ENCODE results near the gene KLHDC3. TPM values are rescaled to one million over a fixed set of nuclear protein-coding genes. Genes with fewer than 3 reads are reported as not detected.

KLHDC3 gene
- total and polyA plus RNA-seq, 2 of the 13 experiments (the other 11 are each of a cell fraction or from before 2014, with no cell fraction given): 78.3 to 91.5 TPM

- ATAC-seq (no peak), FAIRE-seq (no peak), DNase-seq (ENCODE audit: low spot score) (no peak)
- H3K4me1 ChIP-seq (ENCODE audit: insufficient read depth, low read length): peaks cover 29% of the 10 kb centered on the region
- no peak overlapping the region for H3K4me2 ChIP-seq (ENCODE audit: low read depth, low read length)
- ChIA-PET POLR2A (interaction anchor here (1.0 to 4.9 kb wide), 3 partner anchors 27 to 82 kb away, joined by 3 to 22 read pairs (median 3); partner anchors contain the start of genes CNPY3, CUL7 and PPP2R5D), CTCF (ENCODE audit: low intra/inter-chr PET ratio, low total read pairs) (no interaction called here)
- BruUV-seq (replicated peaks): no TSS peak
- intact Hi-C loops (cut with micrococcal nuclease; ENCODE audit: unreplicated experiment) (loop anchor here (5.0 kb wide), 2 partner anchors 41 to 49 kb away; partner anchors contain the start of genes CUL7 and GNMT), in situ Hi-C loops (cut with HindIII; ENCODE audit: extremely low pct_ligation_motif_present, low pct_unique_long_range_greater_than_20kb) (no loop called here)
- peaks cover 27% of the 10 kb centered on the region for H3K79me2 ChIP-seq (ENCODE audit: insufficient read depth, low read length)
- H3K27me3 ChIP-seq (ENCODE audit: control insufficient read depth in 1 of 2, insufficient read depth in 2 of 2, low read length in 2 of 2): no peaks in the 10 kb centered on the region; a peak in 1 of 5 replicates
- no peak for TF ChIP-seq HNRNPH1 (optimal IDR thresholded peaks at IDR 0.05; ENCODE audit: low read depth, low read length)
- no peak for TF ChIP-seq HOXA3 (CRISPR knock-in tag; IDR thresholded peaks at IDR 0.05)
- no peak for TF ChIP-seq TAF15 (IDR thresholded peaks at IDR 0.05; ENCODE audit: low read depth, low read length, poor library complexity, severe bottlenecking)
- TF ChIP-seq RBM22 (optimal IDR thresholded peaks at IDR 0.05; ENCODE audit: low read length): peak; percentile 56
- no peak for TF ChIP-seq PCBP2 (optimal IDR thresholded peaks at IDR 0.05; ENCODE audit: low read depth, low read length, poor library complexity, severe bottlenecking)
- no peak for TF ChIP-seq MAX (IDR thresholded peaks at IDR 0.05)
- no peak for TF ChIP-seq SCMH1 (CRISPR knock-in tag; IDR thresholded peaks at IDR 0.05; ENCODE audit: borderline replicate concordance)
- TF ChIP-seq RAD51 (IDR thresholded peaks at IDR 0.05; ENCODE audit: borderline replicate concordance): no peak
- peak; percentile 22; the same call in 1 of the 2 replicates for TF ChIP-seq CTCF (CRISPR knock-in tag; IDR thresholded peaks at IDR 0.05)
- no peak for TF ChIP-seq NR2F1 (CRISPR knock-in tag; IDR thresholded peaks at IDR 0.05)
- TF ChIP-seq ZNF33A (CRISPR knock-in tag; IDR thresholded peaks at IDR 0.05; ENCODE audit: borderline replicate concordance): no peak
- no peak for TF ChIP-seq MEIS1 (CRISPR knock-in tag; IDR thresholded peaks at IDR 0.05; ENCODE audit: borderline replicate concordance)
- no peak for TF ChIP-seq MXD4 (CRISPR knock-in tag; IDR thresholded peaks at IDR 0.05)
- H4K20me1 ChIP-seq (ENCODE audit: insufficient read depth, low read length): no peaks in the 10 kb centered on the region
- H2AFZ ChIP-seq (ENCODE audit: low read length): no peak overlapping the region
- no peak overlapping the region for H3K4me3 ChIP-seq (replicated peaks in 1 of 3; ENCODE audit: insufficient read depth in 1 of 3, low read depth in 2 of 3, low read length in 3 of 3)
- H3K9me3 ChIP-seq (ENCODE audit: low read length): no peaks in the 10 kb centered on the region
- peaks cover 27 to 61% of the 10 kb centered on the region in 2 experiments for H3K36me3 ChIP-seq (replicated peaks in 1 of 2; ENCODE audit: control insufficient read depth in 1 of 2, insufficient read depth in 2 of 2, low read length in 2 of 2)
- H3K9ac ChIP-seq (ENCODE audit: insufficient read depth, low read depth, low read length): no peak overlapping the region
- H3K27ac ChIP-seq (ENCODE audit: extremely low read length, insufficient read depth, low read length): no peak overlapping the region
- 93% methylated on average over 6 of the region's 6 CpGs for WGBS (ENCODE audit: low lambda C conversion rate)
Measured at GRCh38 chr6:43011207-43011606, 2.8 kb upstream of the KLHDC3 start.
